Neural cell (in vitro differentiated cells): ENCODE measurements around the gene TIPRL. TPM values are rescaled to one million over a fixed set of nuclear protein-coding genes. Genes with fewer than 3 reads are reported as not detected.

ENCODE experiments used
- H2AFZ ChIP-seq: fragments of 200-600, 300-800 bp; sonication (generic), shearing (Covaris generic); 2 replicates; pipeline ENCODE4 v1.6.0; 2014; ENCODE audit warnings: low read depth, mild to moderate bottlenecking, antibody characterized with exemption, low read length, moderate library complexity
- H3F3A ChIP-seq: fragments of 200-600 bp; shearing (Covaris generic); 2 replicates; pipeline ENCODE4 v1.6.1; 2016; ENCODE audit warnings: mild to moderate bottlenecking, moderate library complexity, mixed read lengths, antibody characterized with exemption, low read length; ENCODE audit not compliant: insufficient read depth, poor library complexity, severe bottlenecking
- H3K27ac ChIP-seq: fragments of 200-600, 300-800 bp; sonication (generic), shearing (Covaris generic); 2 replicates; pipeline ENCODE4 v1.5.1; 2014; ENCODE audit warnings: mild to moderate bottlenecking, low read length, moderate library complexity
- H3K27me3 ChIP-seq: fragments of 300-800, 200-600 bp; sonication (generic), shearing (Covaris generic); 2 replicates; pipeline ENCODE4 v1.6.0; 2014; ENCODE audit warnings: mild to moderate bottlenecking, low read depth, low read length, moderate library complexity; ENCODE audit not compliant: insufficient read depth
- H3K36me3 ChIP-seq: fragments of 300-800, 200-600 bp; sonication (generic), shearing (Covaris generic); 2 replicates; pipeline ENCODE4 v1.5.1; 2014; ENCODE audit warnings: mild to moderate bottlenecking, antibody characterized with exemption, low read length, moderate library complexity; ENCODE audit not compliant: insufficient read depth
- H3K4me2 ChIP-seq: fragments of 300-800, 200-600 bp; sonication (generic), shearing (Covaris generic); 2 replicates; pipeline ENCODE4 v1.6.0; 2014; ENCODE audit warnings: mild to moderate bottlenecking, low read length
- H3K4me3 ChIP-seq: fragments of 300-800, 200-600 bp; sonication (generic), shearing (Covaris generic); 2 replicates; pipeline ENCODE4 v1.5.1; 2014; ENCODE audit warnings: mild to moderate bottlenecking, low read length, moderate library complexity
- H3K79me2 ChIP-seq: fragments of 200-600 bp; shearing (Covaris generic); replicated peaks from 2 replicates; pipeline ENCODE4 v1.6.0; 2014; ENCODE audit warnings: mild to moderate bottlenecking, low read length, moderate library complexity; ENCODE audit not compliant: insufficient read depth
- H3K9ac ChIP-seq: fragments of 300-800, 200-600 bp; sonication (generic), shearing (Covaris generic); 2 replicates; pipeline ENCODE4 v1.6.1; 2016; ENCODE audit warnings: mild to moderate bottlenecking, low read length, mixed read lengths
- H3K9me2 ChIP-seq: fragments of 200-600 bp; shearing (Covaris generic); 2 replicates; pipeline ENCODE4 v1.6.1; 2016; ENCODE audit warnings: mild to moderate bottlenecking, low read length, mixed read lengths; ENCODE audit not compliant: insufficient read depth
- H3K9me3 ChIP-seq: fragments of 200-600, 300-800 bp; sonication (generic), shearing (Covaris generic); 2 replicates; pipeline ENCODE4 v1.6.1; 2016; ENCODE audit warnings: mild to moderate bottlenecking, mixed run types, low read length, moderate library complexity, mixed read lengths
- H4K20me1 ChIP-seq: fragments of 200-600 bp; shearing (Covaris generic); 2 replicates; pipeline ENCODE4 v1.6.1; 2016; ENCODE audit warnings: mild to moderate bottlenecking, mixed run types; ENCODE audit not compliant: insufficient read depth
- CTCF ChIP-seq: fragments of 450-650 bp; IDR thresholded peaks from 2 replicates; pipeline ENCODE4 v1.5.1; 2014; ENCODE audit warnings: antibody characterized with exemption, mild to moderate bottlenecking, moderate library complexity; ENCODE audit not compliant: poor library complexity, severe bottlenecking
- EP300 ChIP-seq: fragments of 450-650 bp; conservative IDR thresholded peaks from 2 replicates; pipeline ENCODE4 v1.6.1; 2014; ENCODE audit warnings: antibody characterized with exemption, mild to moderate bottlenecking, moderate library complexity; ENCODE audit not compliant: poor library complexity, severe bottlenecking
- EZH2 ChIP-seq: fragments of 200-600, 300-800 bp; shearing (Covaris generic), sonication (generic); IDR thresholded peaks from 2 replicates; pipeline ENCODE4 v1.6.1; 2014; ENCODE audit warnings: antibody characterized with exemption, low read length, borderline replicate concordance, mild to moderate bottlenecking; ENCODE audit not compliant: insufficient read depth, poor library complexity, severe bottlenecking
- MXI1 ChIP-seq: fragments of 450-650 bp; conservative IDR thresholded peaks from 2 replicates; pipeline ENCODE4 v1.6.1; 2014; ENCODE audit warnings: antibody characterized with exemption, mild to moderate bottlenecking; ENCODE audit not compliant: poor library complexity, severe bottlenecking
- POLR2AphosphoS5 ChIP-seq: IDR thresholded peaks from 2 replicates; pipeline ENCODE4 v1.6.1; 2012
- RAD21 ChIP-seq: fragments of 450-650 bp; conservative IDR thresholded peaks from 2 replicates; pipeline ENCODE4 v1.6.1; 2014; ENCODE audit warnings: antibody characterized with exemption, mild to moderate bottlenecking, moderate library complexity
- SMC3 ChIP-seq: fragments of 450-650 bp; conservative IDR thresholded peaks from 2 replicates; pipeline ENCODE4 v1.6.1; 2014; ENCODE audit warnings: antibody characterized with exemption, mild to moderate bottlenecking, moderate library complexity; ENCODE audit not compliant: poor library complexity
- TAF1 ChIP-seq: IDR thresholded peaks from 2 replicates; pipeline ENCODE4 v1.6.1; 2012; ENCODE audit warnings: low read depth
- polyA minus RNA-seq: library from RNA; depleted of rRNA, polyadenylated mRNA; stranded (reverse); fragments of >200 nt; gene quantifications from 2 replicates; pipeline ENCODE4 v1.2.3, GENCODE V29; 2014
- polyA plus RNA-seq: library from polyadenylated mRNA; depleted of rRNA; stranded (reverse); fragments of >200 nt; gene quantifications from 2 replicates; pipeline ENCODE4 v1.2.3, GENCODE V29; 2014
- TF ChIP-seq, protein P1 (sequence below): IDR thresholded peaks from 2 replicates; pipeline ENCODE4 v1.6.1; 2012; ENCODE audit warnings: borderline replicate concordance

Gene TIPRL
- polyA plus RNA-seq (98.1 and 131 TPM in 2 replicates), polyA minus RNA-seq (92.3 and 106 TPM in 2 replicates)

DNA sequence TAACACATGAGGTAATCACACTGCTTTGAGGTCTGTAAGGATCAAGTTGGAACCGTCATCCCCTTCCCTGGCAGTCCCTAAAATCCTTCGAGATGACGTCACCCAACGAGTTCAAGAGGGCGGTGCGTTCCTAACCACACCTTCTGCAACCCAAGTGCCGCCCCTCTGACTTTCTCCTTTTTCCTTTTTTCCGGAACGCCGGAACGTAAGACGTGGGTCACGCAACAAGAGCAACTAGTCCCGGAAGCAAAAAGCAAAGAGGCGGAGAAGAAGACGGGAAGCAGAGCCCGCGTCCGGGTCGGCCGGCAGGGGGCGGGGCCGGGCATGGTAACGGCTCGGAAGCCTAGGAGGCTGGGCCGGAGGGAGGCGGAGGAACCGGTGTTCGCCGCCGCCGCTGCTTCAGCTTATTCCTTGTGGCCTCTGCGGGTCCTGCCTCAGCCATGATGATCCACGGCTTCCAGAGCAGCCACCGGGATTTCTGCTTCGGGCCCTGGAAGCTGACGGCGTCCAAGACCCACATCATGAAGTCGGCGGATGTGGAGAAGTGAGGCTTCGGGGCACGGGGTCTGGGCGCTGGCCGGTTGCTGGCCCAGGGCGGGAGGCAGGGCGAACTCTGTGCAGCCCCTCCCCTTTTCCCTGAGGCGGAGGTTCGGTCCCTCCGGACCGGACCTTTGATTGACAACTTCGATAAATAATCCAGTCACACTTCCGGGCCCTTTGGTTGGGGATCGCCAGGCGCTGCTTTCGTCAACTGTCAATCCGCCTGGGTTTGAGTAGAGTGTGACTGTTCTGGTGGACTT, at the start of gene TIPRL:
Gene TIPRL (plus strand): TSS at position 325 of the 800 bp plus-strand sequence. CDS start 116 bp downstream, at position 441.
- TF ChIP-seq, protein P1, sequence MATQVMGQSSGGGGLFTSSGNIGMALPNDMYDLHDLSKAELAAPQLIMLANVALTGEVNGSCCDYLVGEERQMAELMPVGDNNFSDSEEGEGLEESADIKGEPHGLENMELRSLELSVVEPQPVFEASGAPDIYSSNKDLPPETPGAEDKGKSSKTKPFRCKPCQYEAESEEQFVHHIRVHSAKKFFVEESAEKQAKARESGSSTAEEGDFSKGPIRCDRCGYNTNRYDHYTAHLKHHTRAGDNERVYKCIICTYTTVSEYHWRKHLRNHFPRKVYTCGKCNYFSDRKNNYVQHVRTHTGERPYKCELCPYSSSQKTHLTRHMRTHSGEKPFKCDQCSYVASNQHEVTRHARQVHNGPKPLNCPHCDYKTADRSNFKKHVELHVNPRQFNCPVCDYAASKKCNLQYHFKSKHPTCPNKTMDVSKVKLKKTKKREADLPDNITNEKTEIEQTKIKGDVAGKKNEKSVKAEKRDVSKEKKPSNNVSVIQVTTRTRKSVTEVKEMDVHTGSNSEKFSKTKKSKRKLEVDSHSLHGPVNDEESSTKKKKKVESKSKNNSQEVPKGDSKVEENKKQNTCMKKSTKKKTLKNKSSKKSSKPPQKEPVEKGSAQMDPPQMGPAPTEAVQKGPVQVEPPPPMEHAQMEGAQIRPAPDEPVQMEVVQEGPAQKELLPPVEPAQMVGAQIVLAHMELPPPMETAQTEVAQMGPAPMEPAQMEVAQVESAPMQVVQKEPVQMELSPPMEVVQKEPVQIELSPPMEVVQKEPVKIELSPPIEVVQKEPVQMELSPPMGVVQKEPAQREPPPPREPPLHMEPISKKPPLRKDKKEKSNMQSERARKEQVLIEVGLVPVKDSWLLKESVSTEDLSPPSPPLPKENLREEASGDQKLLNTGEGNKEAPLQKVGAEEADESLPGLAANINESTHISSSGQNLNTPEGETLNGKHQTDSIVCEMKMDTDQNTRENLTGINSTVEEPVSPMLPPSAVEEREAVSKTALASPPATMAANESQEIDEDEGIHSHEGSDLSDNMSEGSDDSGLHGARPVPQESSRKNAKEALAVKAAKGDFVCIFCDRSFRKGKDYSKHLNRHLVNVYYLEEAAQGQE = peak; percentile 66
- TF ChIP-seq MXI1 = peak; percentile 61
- peak; percentile 73 for TF ChIP-seq POLR2AphosphoS5
- TF ChIP-seq EP300 = peak; percentile 61
- TF ChIP-seq EZH2 = no peak
- peak; percentile 84 for TF ChIP-seq CTCF
- TF ChIP-seq SMC3 = peak; percentile 59
- peak; percentile 88 for TF ChIP-seq TAF1
- peak; percentile 58 for TF ChIP-seq RAD21
- Histone ChIP-seq H3K9me2 (no peaks in the 10 kb centered on the region), H4K20me1 (no peaks in the 10 kb centered on the region), H2AFZ (peak within 1 kb of the TSS; percentile 86), H3K4me3 (peak within 1 kb of the TSS; percentile 76), H3K27ac (peak within 1 kb of the TSS; percentile 92), H3K36me3 (no peaks in the 10 kb centered on the region), H3K9me3 (no peaks in the 10 kb centered on the region), H3K4me2 (peak within 1 kb of the TSS; percentile 93), H3F3A (no peaks in the 10 kb centered on the region), H3K79me2 (peaks cover 26% of the 10 kb centered on the region), H3K9ac (peak within 1 kb of the TSS; percentile 84), H3K27me3 (no peaks in the 10 kb centered on the region)

DNA sequence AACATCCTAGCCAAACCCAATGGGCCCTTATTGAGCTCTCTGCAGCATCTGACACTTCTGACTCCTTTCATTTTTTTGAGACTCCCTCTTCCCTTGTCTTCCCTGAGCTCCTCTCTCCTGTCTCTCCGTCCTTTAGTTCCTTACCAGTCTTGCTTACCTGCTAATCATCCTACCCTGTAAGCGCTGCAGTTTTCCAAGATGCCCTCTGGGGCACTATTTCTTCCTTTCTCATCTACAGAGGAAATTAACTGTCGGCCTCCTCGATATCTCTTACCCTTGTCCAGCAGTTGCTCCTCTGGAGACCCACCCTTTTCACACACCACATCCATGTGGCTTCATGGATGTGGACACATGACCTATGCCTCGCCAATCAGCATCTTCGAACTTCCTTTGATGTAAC, 48.8 kb upstream of the TIPRL start:
- Histone ChIP-seq H4K20me1 (no peaks in the 10 kb centered on the region), H2AFZ (no peak overlapping the region), H3K79me2 (peaks cover 79% of the 10 kb centered on the region), H3K27me3 (no peaks in the 10 kb centered on the region), H3K9me3 (no peaks in the 10 kb centered on the region), H3K4me3 (no peak overlapping the region), H3K9me2 (no peaks in the 10 kb centered on the region), H3K4me2 (no peak overlapping the region), H3F3A (no peaks in the 10 kb centered on the region), H3K36me3 (peaks cover 9% of the 10 kb centered on the region), H3K27ac (no peak overlapping the region), H3K9ac (no peak overlapping the region)
- TF ChIP-seq EZH2 (no peak), SMC3 (no peak)
